ENCODE results near the gene SPNS3.

GRCh38 chr17:4518901-4519300, 85.2 kb downstream of the SPNS3 start:
- no peak for TF ChIP-seq SRF (IDR thresholded peaks at IDR 0.05; ENCODE audit: low read depth in 2 of 2, low read length in 2 of 2)
- TF ChIP-seq POLR2A (IDR thresholded peaks at IDR 0.05; ENCODE audit: low read depth, low read length): no peak
- no peak for TF ChIP-seq ATF3 (IDR thresholded peaks at IDR 0.05; ENCODE audit: borderline replicate concordance, extremely low read depth, low read depth, low read length)
- no peak for TF ChIP-seq EZH2 (IDR thresholded peaks at IDR 0.05; ENCODE audit: borderline replicate concordance, control insufficient read depth, low read depth, low read length)
- TF ChIP-seq CTCF (IDR thresholded peaks at IDR 0.05 in 2 of 3, conservative IDR thresholded peaks at IDR 0.05 in 1 of 3; ENCODE audit: control insufficient read depth in 2 of 3, extremely low read depth in 1 of 3, insufficient read depth in 1 of 3, low read depth in 3 of 3, low read length in 3 of 3): no peak
- no peak for TF ChIP-seq EGR1 (IDR thresholded peaks at IDR 0.05; ENCODE audit: borderline replicate concordance in 1 of 2, low read depth in 2 of 2, low read length in 2 of 2)
- TF ChIP-seq ELK1 (IDR thresholded peaks at IDR 0.05; ENCODE audit: low read depth, low read length): no peak
- no peak for TF ChIP-seq POLR2AphosphoS2 (IDR thresholded peaks at IDR 0.05; ENCODE audit: low read depth, low read length)
- TF ChIP-seq USF1 (IDR thresholded peaks at IDR 0.05; ENCODE audit: borderline replicate concordance, extremely low read length, insufficient read depth, low read depth, low read length): no peak
- TF ChIP-seq ZSCAN29 (IDR thresholded peaks at IDR 0.05): no peak
- TF ChIP-seq SP1 (IDR thresholded peaks at IDR 0.05; ENCODE audit: low read depth, low read length): no peak
- TF ChIP-seq MXI1 (IDR thresholded peaks at IDR 0.05; ENCODE audit: low read depth, low read length): no peak
